ENCODE results near the gene NDUFA3. TPM values are rescaled to one million over a fixed set of nuclear protein-coding genes. Genes with fewer than 3 reads are reported as not detected.
A peak's percentile ranks its signal among the peaks of the same experiment; 100 is the strongest.

Gene NDUFA3
- polyA plus RNA-seq, 2 of the 4 experiments (the other 2 are of a cell fraction): 43.5 to 190 TPM

DNA sequence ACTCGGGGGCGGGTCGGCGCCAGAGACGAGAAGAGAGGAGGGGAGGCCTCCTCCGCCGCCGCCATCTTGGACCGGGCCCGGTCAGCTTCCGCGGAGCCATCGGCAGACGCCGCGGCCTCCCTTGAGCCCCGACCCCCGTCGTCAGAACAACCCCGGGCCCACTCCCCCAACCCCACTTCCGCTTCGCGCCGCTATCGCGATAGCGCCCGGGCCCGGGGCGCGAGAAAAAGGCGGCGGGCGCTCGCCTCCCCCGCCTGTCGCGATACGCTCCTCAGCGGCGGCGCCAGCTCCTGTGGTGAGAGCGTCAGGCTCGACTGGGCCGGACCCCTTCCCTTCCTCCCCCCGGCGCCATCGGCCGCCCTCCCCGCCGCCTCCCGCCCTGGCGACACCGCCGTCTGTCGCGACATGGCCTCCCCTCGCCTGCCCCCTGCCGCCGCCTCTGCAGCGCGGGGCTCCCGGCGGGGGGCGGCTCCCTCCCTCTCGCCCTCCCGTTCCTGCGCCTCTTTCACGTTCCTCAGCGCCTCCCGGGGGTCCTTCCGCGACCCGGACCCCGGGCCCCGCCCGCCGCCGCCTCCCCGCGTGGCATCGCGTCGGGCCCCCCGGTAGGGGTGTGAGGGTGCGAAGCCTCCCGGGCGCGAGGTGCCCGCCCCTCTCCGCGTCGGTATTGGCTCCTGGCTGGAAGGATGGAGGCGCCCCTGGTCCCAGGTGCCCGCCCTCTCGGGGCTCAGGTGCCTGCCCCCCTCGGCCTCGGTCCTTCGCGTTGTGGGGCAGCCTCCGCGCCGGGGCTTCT is 35.2 kb downstream of the NDUFA3 start, which contains the start of gene CNOT3 (continued):
- TF ChIP-seq PHF8 (IDR thresholded peaks at IDR 0.05; ENCODE audit: borderline replicate concordance, low read depth): peak; percentile 91
- no peak for TF ChIP-seq MAFK (IDR thresholded peaks at IDR 0.05; ENCODE audit: partially characterized antibody)
- TF ChIP-seq POLR2A (IDR thresholded peaks at IDR 0.05; ENCODE audit: low read length): peak; percentile 83
- TF ChIP-seq, protein P1, sequence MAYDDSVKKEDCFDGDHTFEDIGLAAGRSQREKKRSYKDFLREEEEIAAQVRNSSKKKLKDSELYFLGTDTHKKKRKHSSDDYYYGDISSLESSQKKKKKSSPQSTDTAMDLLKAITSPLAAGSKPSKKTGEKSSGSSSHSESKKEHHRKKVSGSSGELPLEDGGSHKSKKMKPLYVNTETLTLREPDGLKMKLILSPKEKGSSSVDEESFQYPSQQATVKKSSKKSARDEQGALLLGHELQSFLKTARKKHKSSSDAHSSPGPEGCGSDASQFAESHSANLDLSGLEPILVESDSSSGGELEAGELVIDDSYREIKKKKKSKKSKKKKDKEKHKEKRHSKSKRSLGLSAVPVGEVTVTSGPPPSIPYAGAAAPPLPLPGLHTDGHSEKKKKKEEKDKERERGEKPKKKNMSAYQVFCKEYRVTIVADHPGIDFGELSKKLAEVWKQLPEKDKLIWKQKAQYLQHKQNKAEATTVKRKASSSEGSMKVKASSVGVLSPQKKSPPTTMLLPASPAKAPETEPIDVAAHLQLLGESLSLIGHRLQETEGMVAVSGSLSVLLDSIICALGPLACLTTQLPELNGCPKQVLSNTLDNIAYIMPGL (CRISPR knock-in tag; IDR thresholded peaks at IDR 0.05; ENCODE audit: borderline replicate concordance): no peak
- TF ChIP-seq ZNF302 (CRISPR knock-in tag; IDR thresholded peaks at IDR 0.05): no peak
- no peak for TF ChIP-seq CBX8 (IDR thresholded peaks at IDR 0.05)
- TF ChIP-seq HOXA7 (CRISPR knock-in tag; IDR thresholded peaks at IDR 0.05): no peak
- TF ChIP-seq FOSB (CRISPR knock-in tag; IDR thresholded peaks at IDR 0.05): no peak
- no peak for TF ChIP-seq POLR2AphosphoS2 (conservative IDR thresholded peaks at IDR 0.05; ENCODE audit: low read length)
- no peak for TF ChIP-seq BHLHE40 (IDR thresholded peaks at IDR 0.05; ENCODE audit: low read depth, low read length)
- TF ChIP-seq TP53 (CRISPR knock-in tag; IDR thresholded peaks at IDR 0.05): no peak
- TF ChIP-seq, protein P2, sequence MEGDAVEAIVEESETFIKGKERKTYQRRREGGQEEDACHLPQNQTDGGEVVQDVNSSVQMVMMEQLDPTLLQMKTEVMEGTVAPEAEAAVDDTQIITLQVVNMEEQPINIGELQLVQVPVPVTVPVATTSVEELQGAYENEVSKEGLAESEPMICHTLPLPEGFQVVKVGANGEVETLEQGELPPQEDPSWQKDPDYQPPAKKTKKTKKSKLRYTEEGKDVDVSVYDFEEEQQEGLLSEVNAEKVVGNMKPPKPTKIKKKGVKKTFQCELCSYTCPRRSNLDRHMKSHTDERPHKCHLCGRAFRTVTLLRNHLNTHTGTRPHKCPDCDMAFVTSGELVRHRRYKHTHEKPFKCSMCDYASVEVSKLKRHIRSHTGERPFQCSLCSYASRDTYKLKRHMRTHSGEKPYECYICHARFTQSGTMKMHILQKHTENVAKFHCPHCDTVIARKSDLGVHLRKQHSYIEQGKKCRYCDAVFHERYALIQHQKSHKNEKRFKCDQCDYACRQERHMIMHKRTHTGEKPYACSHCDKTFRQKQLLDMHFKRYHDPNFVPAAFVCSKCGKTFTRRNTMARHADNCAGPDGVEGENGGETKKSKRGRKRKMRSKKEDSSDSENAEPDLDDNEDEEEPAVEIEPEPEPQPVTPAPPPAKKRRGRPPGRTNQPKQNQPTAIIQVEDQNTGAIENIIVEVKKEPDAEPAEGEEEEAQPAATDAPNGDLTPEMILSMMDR (IDR thresholded peaks at IDR 0.05): no peak
- TF ChIP-seq HOXB5 (CRISPR knock-in tag; IDR thresholded peaks at IDR 0.05): no peak
- no peak for TF ChIP-seq HOXB13 (CRISPR knock-in tag; IDR thresholded peaks at IDR 0.05; ENCODE audit: low read depth)
- no peak for TF ChIP-seq TFCP2L1 (CRISPR knock-in tag; IDR thresholded peaks at IDR 0.05)
- TF ChIP-seq JUNB (IDR thresholded peaks at IDR 0.05): no peak
- no peak for TF ChIP-seq SREBF2 (IDR thresholded peaks at IDR 0.05)
- no peak for TF ChIP-seq ZC3H11A (IDR thresholded peaks at IDR 0.05)
- TF ChIP-seq JUN (IDR thresholded peaks at IDR 0.05): peak; percentile 74 to 89; a peak in 3 of 5 replicates
- no peak for TF ChIP-seq KDM1A (IDR thresholded peaks at IDR 0.05; ENCODE audit: low read depth)
- TF ChIP-seq, protein P3, sequence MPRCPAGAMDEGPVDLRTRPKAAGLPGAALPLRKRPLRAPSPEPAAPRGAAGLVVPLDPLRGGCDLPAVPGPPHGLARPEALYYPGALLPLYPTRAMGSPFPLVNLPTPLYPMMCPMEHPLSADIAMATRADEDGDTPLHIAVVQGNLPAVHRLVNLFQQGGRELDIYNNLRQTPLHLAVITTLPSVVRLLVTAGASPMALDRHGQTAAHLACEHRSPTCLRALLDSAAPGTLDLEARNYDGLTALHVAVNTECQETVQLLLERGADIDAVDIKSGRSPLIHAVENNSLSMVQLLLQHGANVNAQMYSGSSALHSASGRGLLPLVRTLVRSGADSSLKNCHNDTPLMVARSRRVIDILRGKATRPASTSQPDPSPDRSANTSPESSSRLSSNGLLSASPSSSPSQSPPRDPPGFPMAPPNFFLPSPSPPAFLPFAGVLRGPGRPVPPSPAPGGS (IDR thresholded peaks at IDR 0.05): peak; percentile 73; the same call in 1 of the 3 replicates
- TF ChIP-seq ZFP36 (IDR thresholded peaks at IDR 0.05; ENCODE audit: borderline replicate concordance, partially characterized antibody): no peak
- no peak for TF ChIP-seq EHMT2 (IDR thresholded peaks at IDR 0.05; ENCODE audit: low read depth)
- no peak for TF ChIP-seq CHD4 (IDR thresholded peaks at IDR 0.05; ENCODE audit: borderline replicate concordance)
